Endothelial cell of umbilical vein (primary cell): Measurements from ENCODE around the gene GARIN5A. TPM values are rescaled to one million over a fixed set of nuclear protein-coding genes. Genes with fewer than 3 reads are reported as not detected.

Experiments used
- BruUV-seq: library from RNA; stranded (reverse); fragments of 400-500 nt; replicated peaks from 2 replicates; lab custom pipeline; 2021; lab: Mats Ljungman, UMichigan
- CTCF ChIA-PET: fragments of 300-600, 350-600 bp; sonication (Branson Sonifier 250); formaldehyde crosslinking; loops from one replicate; lab custom pipeline; 2021; ENCODE audit warnings: antibody characterized with exemption, inconsistent platforms; lab: Charles Lee
- POLR2A ChIA-PET: fragments of 300-600, 350-600 bp; sonication (Branson Sonifier 250); formaldehyde crosslinking; loops from one replicate; lab custom pipeline; 2021; ENCODE audit warnings: antibody characterized with exemption, inconsistent platforms; lab: Charles Lee
- DNase-seq: peaks from one replicate; pipeline ENCODE4 v3.0.0-alpha.2; 2011; ENCODE audit warnings: low read depth, low spot score
- FAIRE-seq: peaks from 2 replicates; lab custom pipeline; 2011; peaks lifted over from hg19 to GRCh38; lab: Jason Lieb, UNC
- H2AFZ ChIP-seq: 2 replicates; pipeline ENCODE4 v1.6.0; 2012; ENCODE audit warnings: low read depth, low read length, control low read depth, inconsistent platforms
- H3K27ac ChIP-seq: 2 replicates; pipeline ENCODE4 v1.5.1; 2011; ENCODE audit warnings: low read depth, mild to moderate bottlenecking, control low read depth, low read length, moderate library complexity; ENCODE audit not compliant: insufficient read depth
- H3K27me3 ChIP-seq, 2 experiments: 2 replicates each; pipeline versions ENCODE4 v1.6.0 to v1.6.1; 2011; ENCODE audit warnings: low read length in 2 of 2, mixed read lengths in 1 of 2; ENCODE audit not compliant: control insufficient read depth in 2 of 2, insufficient read depth in 2 of 2
- H3K36me3 ChIP-seq, 2 experiments: 2 replicates in 1 of 2; 3 replicates in 1 of 2; pipeline ENCODE4 v1.5.1; 2011; ENCODE audit warnings: low read length in 2 of 2, mild to moderate bottlenecking in 1 of 2, moderate library complexity in 1 of 2; ENCODE audit not compliant: control insufficient read depth in 2 of 2, insufficient read depth in 2 of 2; ENCODE audit errors: extremely low read depth in 1 of 2
- H3K4me1 ChIP-seq: 3 replicates; pipeline ENCODE4 v1.5.1; 2011; ENCODE audit warnings: mild to moderate bottlenecking, low read length; ENCODE audit not compliant: control insufficient read depth, insufficient read depth; ENCODE audit errors: extremely low read depth
- H3K4me2 ChIP-seq: 2 replicates; pipeline ENCODE4 v1.6.1; 2011; ENCODE audit warnings: low read length, control low read depth, mixed read lengths; ENCODE audit not compliant: insufficient read depth
- H3K4me3 ChIP-seq, 3 experiments: fragments of 200-600 bp in 1 of 3; sonication (generic), shearing (Covaris generic) in 1 of 3; replicated peaks in 1 of 3; 2 replicates each; pipeline ENCODE4 v1.5.1; 2011 to 2016; ENCODE audit warnings: control low read depth in 3 of 3, low read length in 3 of 3, mild to moderate bottlenecking in 2 of 3, inconsistent platforms in 1 of 3, low read depth in 1 of 3, moderate library complexity in 1 of 3; ENCODE audit not compliant: insufficient read depth in 1 of 3
- H3K79me2 ChIP-seq: 2 replicates; pipeline ENCODE4 v1.6.0; 2012; ENCODE audit warnings: low read length, inconsistent platforms; ENCODE audit not compliant: control insufficient read depth, insufficient read depth
- H3K9ac ChIP-seq: replicated peaks from 2 replicates; pipeline ENCODE3; 2011; ENCODE audit warnings: low read length, control low read depth; ENCODE audit not compliant: insufficient read depth; ENCODE audit errors: extremely low read depth
- H3K9me1 ChIP-seq: replicated peaks from 3 replicates; pipeline ENCODE4 v1.6.0; 2011; ENCODE audit warnings: mild to moderate bottlenecking, low read length; ENCODE audit not compliant: control insufficient read depth, insufficient read depth; ENCODE audit errors: extremely low read depth
- H3K9me3 ChIP-seq: replicated peaks from 2 replicates; pipeline ENCODE4 v1.5.1; 2012; ENCODE audit warnings: low read length, inconsistent platforms; ENCODE audit not compliant: control insufficient read depth, insufficient read depth
- H4K20me1 ChIP-seq: replicated peaks from 2 replicates; pipeline ENCODE3; 2011; ENCODE audit warnings: mild to moderate bottlenecking, low read length; ENCODE audit not compliant: control insufficient read depth, insufficient read depth; ENCODE audit errors: extremely low read depth
- EZH2 ChIP-seq: IDR thresholded peaks from 2 replicates; pipeline ENCODE4 v1.6.1; 2012; ENCODE audit warnings: borderline replicate concordance, low read depth, mild to moderate bottlenecking, moderate library complexity, low read length, inconsistent platforms; ENCODE audit not compliant: severe bottlenecking
- FOS ChIP-seq: IDR thresholded peaks from 2 replicates; pipeline ENCODE4 v1.6.1; 2011; ENCODE audit warnings: mild to moderate bottlenecking, low read length, moderate library complexity, borderline replicate concordance; ENCODE audit not compliant: insufficient read depth
- GATA2 ChIP-seq: IDR thresholded peaks from 2 replicates; pipeline ENCODE4 v1.7.0; 2011; ENCODE audit warnings: low read depth, mild to moderate bottlenecking, moderate library complexity, mixed read lengths, low read length; ENCODE audit not compliant: insufficient read length, insufficient read depth
- JUN ChIP-seq: IDR thresholded peaks from 2 replicates; pipeline ENCODE4 v1.6.1; 2011; ENCODE audit warnings: borderline replicate concordance, low read depth; ENCODE audit not compliant: insufficient read length, insufficient read depth
- MYC ChIP-seq: IDR thresholded peaks from one replicate; pipeline ENCODE4 v1.6.1; 2011; ENCODE audit warnings: mild to moderate bottlenecking, low read depth, low read length
- POLR2A ChIP-seq: IDR thresholded peaks from 2 replicates; pipeline ENCODE4 v1.6.1; 2012; ENCODE audit warnings: low read depth, mild to moderate bottlenecking, control low read depth, low read length
- POLR2AphosphoS5 ChIP-seq: IDR thresholded peaks from 2 replicates; pipeline ENCODE4 v1.6.1; 2012; ENCODE audit warnings: low read depth, mild to moderate bottlenecking, control low read depth, low read length, moderate library complexity; ENCODE audit not compliant: insufficient read depth
- dilution Hi-C: fragments of 300-500 bp; cut with MboI; formaldehyde crosslinking; loops from one replicate; pipeline ENCODE4 v1.15.0; 2019; ENCODE audit warnings: low sequenced_read_pairs; ENCODE audit not compliant: extremely low pct_ligation_motif_present
- intact Hi-C: fragments of 100-400 bp; cut with micrococcal nuclease; formaldehyde crosslinking; loops from one replicate; pipeline ENCODE4 v1.10.0; 2022
- polyA plus RNA-seq, 4 experiments: library from polyadenylated mRNA; depleted of rRNA in 3 of 4; stranded (reverse) in 3 of 4; unstranded in 1 of 4; fragments of >200 nt; gene quantifications; 2 replicates each; pipeline versions ENCODE4 v1.2.1 to v1.2.3, GENCODE V29; 2011 to 2012; ENCODE audit warnings: missing spikeins in 1 of 4
- total RNA-seq: library from RNA; stranded (reverse); gene quantifications from 2 replicates; pipeline ENCODE4 v1.2.3, GENCODE V29; 2021
- TF ChIP-seq, protein P1 (sequence below), 2 donors: IDR thresholded peaks; 1 replicate in 1 of 2; 2 replicates in 1 of 2; pipeline ENCODE4 v1.5.1; 2011; ENCODE audit warnings: low read length in 2 of 2, mild to moderate bottlenecking in 2 of 2, moderate library complexity in 2 of 2, control low read depth in 1 of 2, inconsistent platforms in 1 of 2, low read depth in 1 of 2; ENCODE audit not compliant: insufficient read depth in 1 of 2; ENCODE audit errors: extremely low read depth in 1 of 2
- TF ChIP-seq, protein P2 (sequence below): IDR thresholded peaks from 2 replicates; pipeline ENCODE4 v1.6.1; 2011; ENCODE audit not compliant: insufficient read depth, insufficient read length

GARIN5A gene
- total and polyA plus RNA-seq, 2 donors (not counting 3 experiments of a cell fraction or from before 2014, with no cell fraction given): 0.44 to 0.76 TPM

DNA sequence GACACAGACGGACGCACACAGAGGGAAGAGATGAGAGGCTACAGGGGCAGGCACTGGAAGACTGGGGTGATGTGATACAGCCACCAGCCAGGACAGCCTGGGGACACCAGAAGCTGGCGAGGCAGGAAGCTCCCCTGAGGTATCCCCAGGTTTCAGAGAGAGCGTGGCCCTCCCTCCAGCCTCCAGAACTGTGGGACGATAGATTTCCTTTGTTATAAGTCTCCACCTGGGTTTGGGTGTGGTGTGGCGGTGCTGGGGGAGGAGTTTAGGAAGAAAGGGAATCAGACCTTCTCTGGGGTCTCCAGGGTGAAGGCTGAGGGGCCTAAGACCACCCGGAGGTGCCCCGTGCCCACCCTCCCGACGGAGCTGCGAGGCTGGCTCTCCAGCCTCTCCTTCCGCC lies 39.8 kb upstream of the GARIN5A start:
- H3K4me2 ChIP-seq: no peak overlapping the region
- no peaks in the 10 kb centered on the region for H3K9me3 ChIP-seq
- ChIA-PET POLR2A (no interaction called here), CTCF (interaction anchor here (1.5 kb wide), 1 partner anchor 21 kb away, joined by 3 read pairs; no protein-coding TSS in a partner anchor)
- DNase-seq (no peak), FAIRE-seq (no peak)
- H3K27ac ChIP-seq: no peak overlapping the region
- TF ChIP-seq, protein P1, sequence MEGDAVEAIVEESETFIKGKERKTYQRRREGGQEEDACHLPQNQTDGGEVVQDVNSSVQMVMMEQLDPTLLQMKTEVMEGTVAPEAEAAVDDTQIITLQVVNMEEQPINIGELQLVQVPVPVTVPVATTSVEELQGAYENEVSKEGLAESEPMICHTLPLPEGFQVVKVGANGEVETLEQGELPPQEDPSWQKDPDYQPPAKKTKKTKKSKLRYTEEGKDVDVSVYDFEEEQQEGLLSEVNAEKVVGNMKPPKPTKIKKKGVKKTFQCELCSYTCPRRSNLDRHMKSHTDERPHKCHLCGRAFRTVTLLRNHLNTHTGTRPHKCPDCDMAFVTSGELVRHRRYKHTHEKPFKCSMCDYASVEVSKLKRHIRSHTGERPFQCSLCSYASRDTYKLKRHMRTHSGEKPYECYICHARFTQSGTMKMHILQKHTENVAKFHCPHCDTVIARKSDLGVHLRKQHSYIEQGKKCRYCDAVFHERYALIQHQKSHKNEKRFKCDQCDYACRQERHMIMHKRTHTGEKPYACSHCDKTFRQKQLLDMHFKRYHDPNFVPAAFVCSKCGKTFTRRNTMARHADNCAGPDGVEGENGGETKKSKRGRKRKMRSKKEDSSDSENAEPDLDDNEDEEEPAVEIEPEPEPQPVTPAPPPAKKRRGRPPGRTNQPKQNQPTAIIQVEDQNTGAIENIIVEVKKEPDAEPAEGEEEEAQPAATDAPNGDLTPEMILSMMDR (IDR thresholded peaks at IDR 0.05; ENCODE audit: extremely low read depth in 1 of 2, insufficient read depth in 1 of 2, low read depth in 1 of 2, low read length in 2 of 2): no peak
- TF ChIP-seq FOS (no peak), POLR2AphosphoS5 (no peak), MYC (no peak), POLR2A (no peak), GATA2 (no peak), EZH2 (no peak), JUN (no peak)
- TF ChIP-seq, protein P2, sequence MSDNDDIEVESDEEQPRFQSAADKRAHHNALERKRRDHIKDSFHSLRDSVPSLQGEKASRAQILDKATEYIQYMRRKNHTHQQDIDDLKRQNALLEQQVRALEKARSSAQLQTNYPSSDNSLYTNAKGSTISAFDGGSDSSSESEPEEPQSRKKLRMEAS: no peak
- no TSS peak for BruUV-seq
- no peak overlapping the region for H3K4me3 ChIP-seq
- H3K36me3 ChIP-seq: no peaks in the 10 kb centered on the region
- no peaks in the 10 kb centered on the region for H3K9me1 ChIP-seq
- H3K9ac ChIP-seq: no peak overlapping the region
- intact Hi-C loops: no loop called here
- H4K20me1 ChIP-seq: no peaks in the 10 kb centered on the region
- H3K27me3 ChIP-seq: no peaks in the 10 kb centered on the region
- H3K4me1 ChIP-seq: no peaks in the 10 kb centered on the region
- no peak overlapping the region for H2AFZ ChIP-seq
- no peaks in the 10 kb centered on the region for H3K79me2 ChIP-seq
- dilution Hi-C loops: no loop called here
